Activated CD4-positive, alpha-beta T cell treated with anti-CD3 and anti-CD28 coated beads for 48 hours (primary cell): Measurements from ENCODE around the gene CCDC106.

Source experiments
- DNase-seq: peaks from one replicate; pipeline ENCODE4 v3.0.0-alpha.2; 2020

CCDC106 gene

GRCh38 chr19:55700813-55701212, 52.8 kb downstream of the CCDC106 start:
- DNase-seq, result no peak

GRCh38 chr19:55702131-55702627, 54.2 kb downstream of the CCDC106 start:
- no peak for DNase-seq
